HL-60 (cell line): ENCODE measurements around the gene CCRL2.

Experiments used
- GABPA ChIP-seq: IDR thresholded peaks from 2 replicates; pipeline ENCODE4 v1.6.1; 2012; ENCODE audit warnings: low read depth
- POLR2AphosphoS5 ChIP-seq: IDR thresholded peaks from 2 replicates; pipeline ENCODE4 v1.6.1; 2012; ENCODE audit warnings: low read depth
- SPI1 ChIP-seq: IDR thresholded peaks from 2 replicates; pipeline ENCODE4 v1.6.1; 2012; ENCODE audit warnings: low read depth, mild to moderate bottlenecking, borderline replicate concordance
- TF ChIP-seq, protein P1 (sequence below): IDR thresholded peaks from one replicate; pipeline ENCODE4 v1.5.1; 2011; ENCODE audit warnings: low read length, control low read depth, inconsistent platforms; ENCODE audit not compliant: insufficient read depth
- TF ChIP-seq, protein P2 (sequence below): IDR thresholded peaks from 2 replicates; pipeline ENCODE4 v1.6.1; 2012; ENCODE audit warnings: low read depth; ENCODE audit not compliant: insufficient replicate concordance

DNA sequence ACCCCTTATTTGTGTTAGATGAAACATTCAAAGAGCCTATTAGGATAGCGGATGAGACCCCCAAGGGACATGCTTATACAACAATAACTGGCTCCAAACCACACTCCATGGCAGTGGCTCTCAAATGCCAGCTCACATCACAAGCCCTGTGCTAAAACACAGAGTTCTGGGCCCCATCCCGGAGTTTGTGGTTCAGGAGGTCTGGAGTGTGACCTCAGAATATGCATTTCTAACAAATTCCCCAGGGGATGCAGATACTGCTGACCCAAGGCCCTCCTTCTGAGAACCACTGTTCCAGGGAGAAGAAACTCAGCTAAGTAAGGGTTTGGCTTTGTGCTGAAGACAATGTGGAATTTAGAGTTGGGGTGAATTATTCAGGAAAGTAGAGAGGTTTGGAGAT lies 3.6 kb downstream of the CCRL2 start:
- TF ChIP-seq, protein P1, sequence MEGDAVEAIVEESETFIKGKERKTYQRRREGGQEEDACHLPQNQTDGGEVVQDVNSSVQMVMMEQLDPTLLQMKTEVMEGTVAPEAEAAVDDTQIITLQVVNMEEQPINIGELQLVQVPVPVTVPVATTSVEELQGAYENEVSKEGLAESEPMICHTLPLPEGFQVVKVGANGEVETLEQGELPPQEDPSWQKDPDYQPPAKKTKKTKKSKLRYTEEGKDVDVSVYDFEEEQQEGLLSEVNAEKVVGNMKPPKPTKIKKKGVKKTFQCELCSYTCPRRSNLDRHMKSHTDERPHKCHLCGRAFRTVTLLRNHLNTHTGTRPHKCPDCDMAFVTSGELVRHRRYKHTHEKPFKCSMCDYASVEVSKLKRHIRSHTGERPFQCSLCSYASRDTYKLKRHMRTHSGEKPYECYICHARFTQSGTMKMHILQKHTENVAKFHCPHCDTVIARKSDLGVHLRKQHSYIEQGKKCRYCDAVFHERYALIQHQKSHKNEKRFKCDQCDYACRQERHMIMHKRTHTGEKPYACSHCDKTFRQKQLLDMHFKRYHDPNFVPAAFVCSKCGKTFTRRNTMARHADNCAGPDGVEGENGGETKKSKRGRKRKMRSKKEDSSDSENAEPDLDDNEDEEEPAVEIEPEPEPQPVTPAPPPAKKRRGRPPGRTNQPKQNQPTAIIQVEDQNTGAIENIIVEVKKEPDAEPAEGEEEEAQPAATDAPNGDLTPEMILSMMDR: no peak
- TF ChIP-seq POLR2AphosphoS5 (no peak), GABPA (no peak), SPI1 (no peak)
- TF ChIP-seq, protein P2, sequence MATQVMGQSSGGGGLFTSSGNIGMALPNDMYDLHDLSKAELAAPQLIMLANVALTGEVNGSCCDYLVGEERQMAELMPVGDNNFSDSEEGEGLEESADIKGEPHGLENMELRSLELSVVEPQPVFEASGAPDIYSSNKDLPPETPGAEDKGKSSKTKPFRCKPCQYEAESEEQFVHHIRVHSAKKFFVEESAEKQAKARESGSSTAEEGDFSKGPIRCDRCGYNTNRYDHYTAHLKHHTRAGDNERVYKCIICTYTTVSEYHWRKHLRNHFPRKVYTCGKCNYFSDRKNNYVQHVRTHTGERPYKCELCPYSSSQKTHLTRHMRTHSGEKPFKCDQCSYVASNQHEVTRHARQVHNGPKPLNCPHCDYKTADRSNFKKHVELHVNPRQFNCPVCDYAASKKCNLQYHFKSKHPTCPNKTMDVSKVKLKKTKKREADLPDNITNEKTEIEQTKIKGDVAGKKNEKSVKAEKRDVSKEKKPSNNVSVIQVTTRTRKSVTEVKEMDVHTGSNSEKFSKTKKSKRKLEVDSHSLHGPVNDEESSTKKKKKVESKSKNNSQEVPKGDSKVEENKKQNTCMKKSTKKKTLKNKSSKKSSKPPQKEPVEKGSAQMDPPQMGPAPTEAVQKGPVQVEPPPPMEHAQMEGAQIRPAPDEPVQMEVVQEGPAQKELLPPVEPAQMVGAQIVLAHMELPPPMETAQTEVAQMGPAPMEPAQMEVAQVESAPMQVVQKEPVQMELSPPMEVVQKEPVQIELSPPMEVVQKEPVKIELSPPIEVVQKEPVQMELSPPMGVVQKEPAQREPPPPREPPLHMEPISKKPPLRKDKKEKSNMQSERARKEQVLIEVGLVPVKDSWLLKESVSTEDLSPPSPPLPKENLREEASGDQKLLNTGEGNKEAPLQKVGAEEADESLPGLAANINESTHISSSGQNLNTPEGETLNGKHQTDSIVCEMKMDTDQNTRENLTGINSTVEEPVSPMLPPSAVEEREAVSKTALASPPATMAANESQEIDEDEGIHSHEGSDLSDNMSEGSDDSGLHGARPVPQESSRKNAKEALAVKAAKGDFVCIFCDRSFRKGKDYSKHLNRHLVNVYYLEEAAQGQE: no peak
